Pancreas (tissue), 10 donors: ENCODE results near the gene JMJD4. TPM values are rescaled to one million over a fixed set of nuclear protein-coding genes. Genes with fewer than 3 reads are reported as not detected.

Experiments
- ATAC-seq, 4 donors: fragments of 200-7000 bp; cut with Tn5 transposase; one replicate each; pipeline versions ENCODE4 v1.8.0 to v1.9.1; 2020; ENCODE audit warnings: mild to moderate bottlenecking in 4 of 4, moderate library complexity in 4 of 4
- DNase-seq, 6 donors: peaks; one replicate each; pipeline ENCODE4 v3.0.0-alpha.2; 2020
- FAIRE-seq: peaks from 2 replicates; lab custom pipeline; 2012; peaks lifted over from hg19 to GRCh38; lab: Jason Lieb, UNC
- H3K27ac ChIP-seq, 4 donors: fragments of 200-600 bp; sonication (generic); 1 replicate in 3 of 4; 2 replicates in 1 of 4; pipeline versions ENCODE4 v1.5.0 to v1.8.0; 2020
- H3K27me3 ChIP-seq, 4 donors: fragments of 200-600 bp; one replicate each; pipeline ENCODE4 v1.8.0; 2021
- H3K36me3 ChIP-seq, 3 donors: fragments of 200-600 bp; sonication (generic) in 1 of 3; one replicate each; pipeline versions ENCODE4 v1.5.0 to v1.8.0; 2020 to 2021
- H3K4me1 ChIP-seq, 3 donors: fragments of 200-600 bp; one replicate each; pipeline ENCODE4 v1.8.0; 2021
- H3K4me3 ChIP-seq, 4 donors: fragments of 200-600 bp; sonication (generic) in 2 of 4; one replicate each; pipeline versions ENCODE4 v1.5.0 to v1.8.0; 2020 to 2021
- H3K9me3 ChIP-seq, 4 donors: fragments of 200-600 bp; one replicate each; pipeline ENCODE4 v1.8.0; 2021
- CTCF ChIP-seq, 4 donors: fragments of 200-600 bp; sonication (generic) in 3 of 4; IDR thresholded peaks; one replicate each; pipeline versions ENCODE4 v1.5.0 to v1.8.0; 2021; ENCODE audit warnings: antibody characterized with exemption in 4 of 4
- WGBS, 2 donors: extraction: QIAGEN DNeasy Blood & Tissue Kit; methylation state at CpG; one replicate each; pipeline ENCODE4 v1.1.7; 2013; 5-methylcytosine and 5-hydroxymethylcytosine counted together
- intact Hi-C, 3 donors: fragments of 100-400 bp; cut with DNase I; formaldehyde crosslinking; loops; one replicate each; pipeline versions ENCODE4 v1.11.1 to v1.14.2; 2022
- polyA plus RNA-seq, 2 donors: library from polyadenylated mRNA; stranded (reverse); fragments of 200-250 nt; gene quantifications; one replicate each; pipeline ENCODE4 v1.2.3, GENCODE V29; 2013
- total RNA-seq, 6 donors: library from RNA; stranded (reverse); fragmentation: NEBNext Ultra II Directional in 4 of 6; extraction: Animal tissue kit (Norgen Biotek cat#: 25700) in 4 of 6; gene quantifications; one replicate each; pipeline versions ENCODE4 v1.2.1 to v1.2.4, GENCODE V29; 2021 to 2023
- donor health status: healthy with polysubstance abuse.
- donor health status: DM: no; HTN: no; CAD: no; lungs with moderate emphysema.
- donor health status: DM: no; HTN: no; CAD: no.
- donor health status: control.
- donor health status: control.
- donor health status: Bipolar disorder and iron deficiency.
- donor health status: DM: yes; HTN: yes; CAD: no.
- donor health status: DM: no; HTN: no; CAD: no.
- donor health status: DM: no; HTN: no; CAD: no.
- donor health status: DM: yes; HTN: yes; CAD: no.

The JMJD4 gene
- total and polyA plus RNA-seq, 8 donors = 4.8 to 14.8 (median 9.6) TPM

DNA sequence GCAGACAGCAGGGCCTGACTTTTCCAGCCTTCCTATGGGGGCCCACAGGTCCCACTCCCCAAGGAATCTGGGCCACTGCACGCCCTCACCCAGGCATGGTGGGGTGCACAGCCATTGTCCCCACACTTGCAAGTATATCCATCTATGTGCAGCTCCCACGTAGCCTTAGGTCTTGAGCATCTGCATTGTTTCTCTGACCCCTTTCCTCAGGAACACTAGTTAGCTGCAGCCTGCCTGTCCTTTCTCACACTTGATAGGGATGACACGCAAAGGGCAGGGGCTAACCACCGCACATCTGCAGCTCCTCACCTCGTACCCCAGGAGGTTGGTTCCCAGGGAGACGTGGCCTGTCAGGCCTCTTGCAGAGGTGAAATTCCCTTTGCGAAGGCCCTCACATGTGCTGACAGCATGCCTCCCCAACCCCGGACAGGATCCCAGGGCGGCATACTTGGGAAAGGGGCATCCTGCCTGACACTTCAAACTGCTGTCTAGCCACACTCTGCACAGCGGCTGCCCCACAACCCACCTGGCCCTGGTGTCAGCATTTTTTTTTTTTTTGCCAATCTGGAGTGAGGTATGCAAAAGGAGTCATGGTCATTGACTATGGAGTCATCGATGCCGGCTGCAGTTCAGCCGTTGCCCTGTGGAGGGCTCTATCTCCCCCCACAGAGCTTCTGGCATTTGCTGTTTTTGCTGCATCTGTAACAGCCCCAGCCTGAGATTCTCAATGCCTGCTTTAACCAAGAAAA lies 5.0 kb downstream of the JMJD4 start:
- Histone ChIP-seq H3K27me3 (no peaks in the 10 kb centered on the region), H3K9me3 (no peaks in the 10 kb centered on the region), H3K36me3 (peaks cover 0 to 6% (median 0%) of the 10 kb centered on the region in 3 donors), H3K27ac (peak overlapping the region in 1 of 4 donors; percentile 17), H3K4me3 (no peak overlapping the region), H3K4me1 (peaks cover 5 to 22% (median 18%) of the 10 kb centered on the region in 3 donors)
- 51 to 58% methylated on average over 13 of the region's 13 CpGs for WGBS, 2 donors
- peak in 3 of 6 donors; percentile 52 to 64 (median 63) for DNase-seq
- TF ChIP-seq CTCF (IDR thresholded peaks at IDR 0.05) = peak; percentile 35 to 55 (median 45)
- intact Hi-C loops = no loop called here
- ATAC-seq = peak in 2 of 4 donors; percentile 3 to 11
- no peak for FAIRE-seq

- Histone ChIP-seq H3K4me3 (peak overlapping the region; percentile 45 to 65 (median 54)), H3K27ac (peak overlapping the region in 3 of 4 donors; percentile 55 to 63 (median 60)), H3K27me3 (no peaks in the 10 kb centered on the region), H3K36me3 (peaks cover 0 to 6% (median 0%) of the 10 kb centered on the region in 3 donors), H3K4me1 (peaks cover 5 to 21% (median 18%) of the 10 kb centered on the region in 3 donors), H3K9me3 (no peaks in the 10 kb centered on the region)
- WGBS, 2 donors = 46 to 54% methylated on average over 5 of the region's 5 CpGs
- ATAC-seq (peak in 3 of 4 donors; percentile 1 to 6 (median 5)), FAIRE-seq (no peak), DNase-seq (peak in 2 of 6 donors; percentile 32 to 73)
- intact Hi-C loops = no loop called here
- TF ChIP-seq CTCF (IDR thresholded peaks at IDR 0.05) = no peak
Observed at GRCh38 chr1:227729144-227729880, 5.8 kb downstream of the JMJD4 start.

DNA sequence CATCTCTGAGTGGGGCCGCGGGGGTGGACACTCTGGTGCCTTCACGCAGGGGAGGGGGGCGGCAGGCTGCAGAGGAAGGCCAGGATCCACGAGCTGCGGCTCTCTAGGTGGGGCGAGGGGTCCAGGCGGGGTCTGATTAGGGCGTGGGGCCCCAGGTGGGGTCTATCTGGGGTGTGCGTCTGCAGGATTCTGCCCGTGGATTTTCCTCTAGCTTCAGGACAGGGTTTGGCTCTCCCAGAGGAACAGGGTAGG lies 6.3 kb downstream of the JMJD4 start:
- no peaks in the 10 kb centered on the region for H3K9me3 ChIP-seq
- H3K36me3 ChIP-seq = peaks cover 0 to 6% (median 0%) of the 10 kb centered on the region in 3 donors
- FAIRE-seq = no peak
- H3K27me3 ChIP-seq = no peaks in the 10 kb centered on the region
- 0 to 2% methylated on average over 11 of the region's 11 CpGs for WGBS, 2 donors
- no peak for TF ChIP-seq CTCF (IDR thresholded peaks at IDR 0.05)
- peak in 3 of 4 donors; percentile 8 to 16 (median 13) for ATAC-seq
- H3K27ac ChIP-seq = peak overlapping the region in 3 of 4 donors; percentile 55 to 63 (median 60)
- no peak for DNase-seq
- H3K4me1 ChIP-seq = peaks cover 2 to 16% (median 13%) of the 10 kb centered on the region in 3 donors
- intact Hi-C loops = no loop called here
- H3K4me3 ChIP-seq = peak overlapping the region; percentile 45 to 65 (median 54)

DNA sequence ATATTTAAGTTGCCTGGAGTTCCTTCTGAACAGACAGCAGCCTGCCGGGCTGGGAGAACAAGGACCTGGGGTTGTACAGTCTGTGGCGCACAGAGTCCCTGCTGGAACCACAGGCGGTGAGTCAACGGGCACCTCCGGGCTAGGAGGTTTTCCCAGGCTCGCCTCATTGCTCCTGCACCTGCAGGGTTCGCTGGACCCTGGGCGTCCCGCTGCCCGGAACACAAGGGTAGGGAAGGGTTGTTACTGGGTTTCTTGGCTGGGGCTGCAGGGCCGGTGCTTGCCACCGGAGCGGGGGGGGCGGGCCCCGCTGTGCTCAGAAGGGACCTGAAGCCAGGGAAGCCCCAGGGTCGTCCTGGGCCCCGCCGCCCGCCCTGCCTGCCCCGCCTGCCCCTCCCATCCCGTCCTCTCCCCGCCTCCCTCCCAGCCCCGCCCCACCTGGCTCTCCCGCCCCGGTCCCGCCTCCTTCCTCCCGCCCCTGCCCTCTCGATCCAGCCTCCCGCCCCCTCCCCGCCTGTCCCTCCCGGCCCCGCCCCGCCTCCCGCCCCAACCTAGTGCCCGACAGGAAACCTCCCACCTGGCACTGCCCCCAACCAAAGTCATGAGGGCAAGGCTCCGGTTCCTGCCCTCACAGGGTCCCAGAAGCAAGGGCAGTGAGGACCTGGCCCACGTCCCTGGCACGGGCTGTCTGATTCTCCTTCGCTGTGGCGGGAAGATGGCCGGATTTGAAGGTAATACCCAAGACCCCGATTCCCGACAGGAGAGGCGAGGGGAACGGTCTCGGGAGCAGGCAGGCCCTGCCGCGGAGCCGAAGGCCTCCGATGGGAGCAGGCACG lies 6.8 kb downstream of the JMJD4 start:
- no peaks in the 10 kb centered on the region for H3K9me3 ChIP-seq
- no peaks in the 10 kb centered on the region for H3K27me3 ChIP-seq
- H3K4me3 ChIP-seq = peak overlapping the region; percentile 45 to 65 (median 54)
- H3K4me1 ChIP-seq = peaks cover 0 to 12% (median 10%) of the 10 kb centered on the region in 3 donors
- H3K27ac ChIP-seq = peak overlapping the region; percentile 60 to 70 (median 65)
- intact Hi-C loops = no loop called here
- no peak for TF ChIP-seq CTCF (IDR thresholded peaks at IDR 0.05)
- peak; percentile 88 to 94 (median 92) for DNase-seq
- ATAC-seq = peak; percentile 82 to 92 (median 86)
- 1% methylated on average over 29 to 46 of the region's 51 CpGs for WGBS, 2 donors
- peaks cover 0 to 6% (median 0%) of the 10 kb centered on the region in 3 donors for H3K36me3 ChIP-seq
- FAIRE-seq = no peak
